ENCODE data around the gene IFNL2. TPM values are rescaled to one million over a fixed set of nuclear protein-coding genes. Genes with fewer than 3 reads are reported as not detected.

The IFNL2 gene
- total and polyA plus RNA-seq, 2 of the 4 experiments (the other 2 are of a cell fraction), result not detected

DNA sequence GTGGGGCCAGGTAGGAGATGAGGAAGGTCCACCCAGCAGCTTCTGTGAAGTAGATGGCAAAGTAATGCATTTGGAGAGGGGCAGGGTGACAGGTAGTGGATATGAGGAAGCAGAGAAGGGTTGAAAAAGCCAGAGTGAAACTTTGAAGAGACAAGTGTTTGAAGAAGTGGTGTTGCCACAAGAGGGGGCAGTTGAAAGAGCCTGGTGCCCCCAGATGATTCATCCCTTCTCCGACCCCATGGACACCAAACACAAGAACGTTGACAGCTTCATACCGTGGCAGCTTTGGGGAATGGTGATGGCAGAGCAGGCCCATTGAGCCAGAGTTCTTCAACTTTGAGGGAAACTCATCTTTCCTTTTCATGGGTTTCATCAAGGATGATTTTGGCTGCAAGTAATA, 43.3 kb upstream of the IFNL2 start:
- H2AK9ac ChIP-seq (replicated peaks; ENCODE audit: low read depth, low read length, poor library complexity), result peak overlapping the region; percentile 55
- POLR2A ChIA-PET (ENCODE audit: unreplicated experiment), result no interaction called here
- ATAC-seq (ENCODE audit: low read depth), result no peak

More for the DNA sequence above, 43.3 kb upstream of the IFNL2 start:
- H2AFZ ChIP-seq (replicated peaks; ENCODE audit: low read length, poor library complexity), result no peak overlapping the region
- no peaks in the 10 kb centered on the region for H3K4me1 ChIP-seq (ENCODE audit: control insufficient read depth, insufficient read depth, low read length)
- H4K20me1 ChIP-seq (ENCODE audit: insufficient read depth, low read length), result no peaks in the 10 kb centered on the region
- TF ChIP-seq RCOR1 (IDR thresholded peaks at IDR 0.05; ENCODE audit: insufficient replicate concordance, low read length), result no peak
- no peak for TF ChIP-seq BHLHE40 (IDR thresholded peaks at IDR 0.05; ENCODE audit: low read depth, low read length)
- no peak for TF ChIP-seq RFX5 (IDR thresholded peaks at IDR 0.05; ENCODE audit: low read depth, low read length)
- TF ChIP-seq MAFK (IDR thresholded peaks at IDR 0.05; ENCODE audit: low read depth, low read length), result no peak
- TF ChIP-seq MAZ (IDR thresholded peaks at IDR 0.05; ENCODE audit: borderline replicate concordance, low read depth, low read length), result no peak
- TF ChIP-seq NFE2L2 (IDR thresholded peaks at IDR 0.05; ENCODE audit: low read depth, low read length), result no peak
- TF ChIP-seq, protein P1, sequence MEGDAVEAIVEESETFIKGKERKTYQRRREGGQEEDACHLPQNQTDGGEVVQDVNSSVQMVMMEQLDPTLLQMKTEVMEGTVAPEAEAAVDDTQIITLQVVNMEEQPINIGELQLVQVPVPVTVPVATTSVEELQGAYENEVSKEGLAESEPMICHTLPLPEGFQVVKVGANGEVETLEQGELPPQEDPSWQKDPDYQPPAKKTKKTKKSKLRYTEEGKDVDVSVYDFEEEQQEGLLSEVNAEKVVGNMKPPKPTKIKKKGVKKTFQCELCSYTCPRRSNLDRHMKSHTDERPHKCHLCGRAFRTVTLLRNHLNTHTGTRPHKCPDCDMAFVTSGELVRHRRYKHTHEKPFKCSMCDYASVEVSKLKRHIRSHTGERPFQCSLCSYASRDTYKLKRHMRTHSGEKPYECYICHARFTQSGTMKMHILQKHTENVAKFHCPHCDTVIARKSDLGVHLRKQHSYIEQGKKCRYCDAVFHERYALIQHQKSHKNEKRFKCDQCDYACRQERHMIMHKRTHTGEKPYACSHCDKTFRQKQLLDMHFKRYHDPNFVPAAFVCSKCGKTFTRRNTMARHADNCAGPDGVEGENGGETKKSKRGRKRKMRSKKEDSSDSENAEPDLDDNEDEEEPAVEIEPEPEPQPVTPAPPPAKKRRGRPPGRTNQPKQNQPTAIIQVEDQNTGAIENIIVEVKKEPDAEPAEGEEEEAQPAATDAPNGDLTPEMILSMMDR (conservative IDR thresholded peaks at IDR 0.05; ENCODE audit: low read depth, low read length), result no peak
- TF ChIP-seq SMC3 (IDR thresholded peaks at IDR 0.05; ENCODE audit: low read depth, low read length), result no peak
- no peak for TF ChIP-seq CEBPB (IDR thresholded peaks at IDR 0.05; ENCODE audit: low read depth, low read length)
- TF ChIP-seq, protein P2, sequence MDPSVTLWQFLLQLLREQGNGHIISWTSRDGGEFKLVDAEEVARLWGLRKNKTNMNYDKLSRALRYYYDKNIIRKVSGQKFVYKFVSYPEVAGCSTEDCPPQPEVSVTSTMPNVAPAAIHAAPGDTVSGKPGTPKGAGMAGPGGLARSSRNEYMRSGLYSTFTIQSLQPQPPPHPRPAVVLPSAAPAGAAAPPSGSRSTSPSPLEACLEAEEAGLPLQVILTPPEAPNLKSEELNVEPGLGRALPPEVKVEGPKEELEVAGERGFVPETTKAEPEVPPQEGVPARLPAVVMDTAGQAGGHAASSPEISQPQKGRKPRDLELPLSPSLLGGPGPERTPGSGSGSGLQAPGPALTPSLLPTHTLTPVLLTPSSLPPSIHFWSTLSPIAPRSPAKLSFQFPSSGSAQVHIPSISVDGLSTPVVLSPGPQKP (IDR thresholded peaks at IDR 0.05; ENCODE audit: borderline replicate concordance, low read depth, low read length), result no peak
- TF ChIP-seq MXI1 (IDR thresholded peaks at IDR 0.05; ENCODE audit: borderline replicate concordance, low read depth, low read length), result no peak
- no CpG with 5 or more reads among the region's 3 CpGs for WGBS, 2 experiments (ENCODE audit: extremely low coverage in 2 of 2, insufficient read length in 1 of 2)
- no peak for DNase-seq
- no peaks in the 10 kb centered on the region for H3K79me1 ChIP-seq (ENCODE audit: low read depth in 1 of 2, low read length in 2 of 2)
- H3K9me3 ChIP-seq (ENCODE audit: control insufficient read depth, insufficient read depth, low read length), result no peaks in the 10 kb centered on the region
- no peak overlapping the region for H3K4me2 ChIP-seq (ENCODE audit: low read depth, low read length)
- no peak overlapping the region for H4K5ac ChIP-seq (ENCODE audit: low read depth, low read length)
- intact Hi-C loops (cut with micrococcal nuclease), result no loop called here
- no peak overlapping the region for H3K14ac ChIP-seq (replicated peaks; ENCODE audit: low read depth, low read length)
- in situ Hi-C loops (cut with MboI; ENCODE audit: low sequenced_read_pairs), result loop anchor here (25.0 kb wide), 1 partner anchor 763 kb away; no protein-coding TSS in a partner anchor
- H3K27ac ChIP-seq (ENCODE audit: insufficient read depth, low read length), result no peak overlapping the region
- no peak overlapping the region for H2BK5ac ChIP-seq (ENCODE audit: low read depth, low read length, poor library complexity, severe bottlenecking)
- H3K23ac ChIP-seq (ENCODE audit: low read depth, low read length), result no peak overlapping the region
- no peaks in the 10 kb centered on the region for H3K9me1 ChIP-seq (ENCODE audit: insufficient read depth, low read length)
- H2AK5ac ChIP-seq (ENCODE audit: low read depth, low read length), result no peak overlapping the region
- H3K18ac ChIP-seq (ENCODE audit: low read depth, low read length), result no peak overlapping the region
- H2BK15ac ChIP-seq (ENCODE audit: low read depth, low read length), result no peak overlapping the region
- no peaks in the 10 kb centered on the region for H3K36me3 ChIP-seq (ENCODE audit: control insufficient read depth, insufficient read depth, low read length)
- H3K4me3 ChIP-seq (ENCODE audit: insufficient read depth, low read depth, low read length), result no peak overlapping the region
- no peak overlapping the region for H4K8ac ChIP-seq (ENCODE audit: low read depth in 2 of 2, low read length in 2 of 2)
- no peak overlapping the region for H2BK20ac ChIP-seq (ENCODE audit: low read depth, low read length)
- H2BK120ac ChIP-seq (ENCODE audit: low read depth, low read length), result no peak overlapping the region
- no peak overlapping the region for H3K4ac ChIP-seq (ENCODE audit: low read depth, low read length)
- CTCF ChIA-PET, result no interaction called here
- no peak overlapping the region for H4K91ac ChIP-seq (ENCODE audit: insufficient read depth, low read depth, low read length)
- H3K9ac ChIP-seq (ENCODE audit: low read depth, low read length), result no peak overlapping the region
- no peak overlapping the region for H3K56ac ChIP-seq (ENCODE audit: extremely low read depth, insufficient read depth, low read length)
- no TSS peak for BruUV-seq (replicated peaks)
- peaks cover 8% of the 10 kb centered on the region for H3K27me3 ChIP-seq (ENCODE audit: control insufficient read depth, insufficient read depth, low read length)
- dilution Hi-C loops (cut with HindIII; ENCODE audit: low sequenced_read_pairs, unreplicated experiment), result no loop called here
